Panc1 (cell line): ENCODE measurements around the gene UBXN2A. TPM values are rescaled to one million over a fixed set of nuclear protein-coding genes. Genes with fewer than 3 reads are reported as not detected.

Experiments
- ATAC-seq: fragments of 200-7000 bp; cut with Tn5 transposase; 2 replicates; pipeline ENCODE4 v1.9.1; 2020; ENCODE audit warnings: mild to moderate bottlenecking, moderate library complexity
- BruUV-seq: library from RNA; stranded (reverse); fragments of 400-500 nt; replicated peaks from 2 replicates; lab custom pipeline; 2021; lab: Mats Ljungman, UMichigan
- CTCF ChIA-PET: fragments of 300-600 bp; sonication (Branson Sonifier 250); formaldehyde crosslinking; loops from one replicate; lab custom pipeline; 2022; ENCODE audit warnings: antibody characterized with exemption; lab: Charles Lee
- POLR2A ChIA-PET: fragments of 300-600 bp; sonication (Branson Sonifier 250); formaldehyde crosslinking; loops from one replicate; lab custom pipeline; 2022; ENCODE audit warnings: antibody characterized with exemption; lab: Charles Lee
- DNase-seq: peaks from one replicate; pipeline ENCODE4 v3.0.0-alpha.2; 2010; ENCODE audit warnings: low read depth, low spot score
- H3K27ac ChIP-seq: 2 replicates; pipeline ENCODE4 v1.5.1; 2011; ENCODE audit warnings: mild to moderate bottlenecking, low read length, inconsistent platforms
- H3K27me3 ChIP-seq: fragments of 200-500 bp; sonication (Bioruptor generic); 2 replicates; pipeline ENCODE4 v1.6.0; 2014; ENCODE audit warnings: low read length, inconsistent platforms; ENCODE audit not compliant: control insufficient read depth, insufficient read depth
- H3K36me3 ChIP-seq: fragments of 200-500 bp; sonication (Bioruptor generic); 2 replicates; pipeline ENCODE4 v1.5.1; 2014; ENCODE audit warnings: inconsistent platforms, mild to moderate bottlenecking, low read length, moderate library complexity; ENCODE audit not compliant: control insufficient read depth, insufficient read depth
- H3K4me1 ChIP-seq: 2 replicates; pipeline ENCODE4 v1.5.1; 2011; ENCODE audit warnings: inconsistent platforms, mild to moderate bottlenecking, low read length, moderate library complexity; ENCODE audit not compliant: control insufficient read depth, insufficient read depth
- H3K4me3 ChIP-seq, 2 experiments: 2 replicates each; pipeline ENCODE4 v1.5.1; 2011 to 2012; ENCODE audit warnings: low read depth in 2 of 2, low read length in 2 of 2, mild to moderate bottlenecking in 2 of 2, inconsistent platforms in 1 of 2, moderate library complexity in 1 of 2
- H3K9me3 ChIP-seq: fragments of 200-500 bp; sonication (Bioruptor generic); 2 replicates; pipeline ENCODE4 v1.5.1; 2014; ENCODE audit warnings: low read depth, mild to moderate bottlenecking, inconsistent platforms, low read length, moderate library complexity; ENCODE audit not compliant: control insufficient read depth, insufficient read depth
- POLR2AphosphoS5 ChIP-seq: IDR thresholded peaks from 2 replicates; pipeline ENCODE4 v1.6.1; 2012; ENCODE audit warnings: mild to moderate bottlenecking, low read depth, low read length, moderate library complexity
- SIN3A ChIP-seq: IDR thresholded peaks from 2 replicates; pipeline ENCODE4 v1.6.1; 2012; ENCODE audit warnings: low read depth, mild to moderate bottlenecking, low read length, moderate library complexity, borderline replicate concordance; ENCODE audit not compliant: insufficient read depth
- TCF7L2 ChIP-seq: IDR thresholded peaks from 2 replicates; pipeline ENCODE4 v1.6.1; 2011; ENCODE audit warnings: mild to moderate bottlenecking, low read depth, low read length, inconsistent platforms
- in situ Hi-C: cut with HindIII; loops from 2 replicates; pipeline ENCODE4 v1.10.0; 2016; ENCODE audit warnings: low sequenced_read_pairs, low pct_unique_long_range_greater_than_20kb
- intact Hi-C: fragments of 100-400 bp; cut with micrococcal nuclease; formaldehyde crosslinking; loops from one replicate; pipeline ENCODE4 v1.10.0; 2022; ENCODE audit not compliant: unreplicated experiment
- total RNA-seq: library from RNA; stranded (reverse); gene quantifications from one replicate; pipeline ENCODE4 v1.2.1, GENCODE V29; 2021; ENCODE audit not compliant: unreplicated experiment
- TF ChIP-seq, protein P1 (sequence below), 2 experiments: IDR thresholded peaks; 2 replicates each; pipeline ENCODE4 v1.6.1; 2011 to 2012; ENCODE audit warnings: low read depth in 2 of 2, control low read depth in 1 of 2, low read length in 1 of 2, mild to moderate bottlenecking in 1 of 2, moderate library complexity in 1 of 2; ENCODE audit not compliant: insufficient read depth in 1 of 2
- TF ChIP-seq, protein P2 (sequence below): fragments of 450-650 bp; IDR thresholded peaks from 2 replicates; pipeline ENCODE4 v1.5.1; 2017; ENCODE audit warnings: mild to moderate bottlenecking

UBXN2A gene
- total RNA-seq, 1 experiment from 2014 or later, result 23.3 TPM

GRCh38 chr2:24007693-24008092 is 67.4 kb downstream of the UBXN2A start:
- DNase-seq (no peak), ATAC-seq (no peak)
- no peaks in the 10 kb centered on the region for H3K36me3 ChIP-seq
- POLR2A ChIA-PET, result interaction anchor here (0.6 kb wide), 1 partner anchor 22 kb away, joined by 3 read pairs; no protein-coding TSS in a partner anchor
- no TSS peak for BruUV-seq
- no peak overlapping the region for H3K27ac ChIP-seq
- no peak overlapping the region for H3K4me3 ChIP-seq
- H3K4me1 ChIP-seq, result peaks cover 4% of the 10 kb centered on the region; the same call in 1 of the 2 replicates
- TF ChIP-seq POLR2AphosphoS5, result no peak
- no peak for TF ChIP-seq TCF7L2
- TF ChIP-seq SIN3A, result no peak
- TF ChIP-seq, protein P1, sequence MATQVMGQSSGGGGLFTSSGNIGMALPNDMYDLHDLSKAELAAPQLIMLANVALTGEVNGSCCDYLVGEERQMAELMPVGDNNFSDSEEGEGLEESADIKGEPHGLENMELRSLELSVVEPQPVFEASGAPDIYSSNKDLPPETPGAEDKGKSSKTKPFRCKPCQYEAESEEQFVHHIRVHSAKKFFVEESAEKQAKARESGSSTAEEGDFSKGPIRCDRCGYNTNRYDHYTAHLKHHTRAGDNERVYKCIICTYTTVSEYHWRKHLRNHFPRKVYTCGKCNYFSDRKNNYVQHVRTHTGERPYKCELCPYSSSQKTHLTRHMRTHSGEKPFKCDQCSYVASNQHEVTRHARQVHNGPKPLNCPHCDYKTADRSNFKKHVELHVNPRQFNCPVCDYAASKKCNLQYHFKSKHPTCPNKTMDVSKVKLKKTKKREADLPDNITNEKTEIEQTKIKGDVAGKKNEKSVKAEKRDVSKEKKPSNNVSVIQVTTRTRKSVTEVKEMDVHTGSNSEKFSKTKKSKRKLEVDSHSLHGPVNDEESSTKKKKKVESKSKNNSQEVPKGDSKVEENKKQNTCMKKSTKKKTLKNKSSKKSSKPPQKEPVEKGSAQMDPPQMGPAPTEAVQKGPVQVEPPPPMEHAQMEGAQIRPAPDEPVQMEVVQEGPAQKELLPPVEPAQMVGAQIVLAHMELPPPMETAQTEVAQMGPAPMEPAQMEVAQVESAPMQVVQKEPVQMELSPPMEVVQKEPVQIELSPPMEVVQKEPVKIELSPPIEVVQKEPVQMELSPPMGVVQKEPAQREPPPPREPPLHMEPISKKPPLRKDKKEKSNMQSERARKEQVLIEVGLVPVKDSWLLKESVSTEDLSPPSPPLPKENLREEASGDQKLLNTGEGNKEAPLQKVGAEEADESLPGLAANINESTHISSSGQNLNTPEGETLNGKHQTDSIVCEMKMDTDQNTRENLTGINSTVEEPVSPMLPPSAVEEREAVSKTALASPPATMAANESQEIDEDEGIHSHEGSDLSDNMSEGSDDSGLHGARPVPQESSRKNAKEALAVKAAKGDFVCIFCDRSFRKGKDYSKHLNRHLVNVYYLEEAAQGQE (IDR thresholded peaks at IDR 0.05; ENCODE audit: insufficient read depth in 1 of 2, low read depth in 2 of 2, low read length in 1 of 2), result no peak
- TF ChIP-seq, protein P2, sequence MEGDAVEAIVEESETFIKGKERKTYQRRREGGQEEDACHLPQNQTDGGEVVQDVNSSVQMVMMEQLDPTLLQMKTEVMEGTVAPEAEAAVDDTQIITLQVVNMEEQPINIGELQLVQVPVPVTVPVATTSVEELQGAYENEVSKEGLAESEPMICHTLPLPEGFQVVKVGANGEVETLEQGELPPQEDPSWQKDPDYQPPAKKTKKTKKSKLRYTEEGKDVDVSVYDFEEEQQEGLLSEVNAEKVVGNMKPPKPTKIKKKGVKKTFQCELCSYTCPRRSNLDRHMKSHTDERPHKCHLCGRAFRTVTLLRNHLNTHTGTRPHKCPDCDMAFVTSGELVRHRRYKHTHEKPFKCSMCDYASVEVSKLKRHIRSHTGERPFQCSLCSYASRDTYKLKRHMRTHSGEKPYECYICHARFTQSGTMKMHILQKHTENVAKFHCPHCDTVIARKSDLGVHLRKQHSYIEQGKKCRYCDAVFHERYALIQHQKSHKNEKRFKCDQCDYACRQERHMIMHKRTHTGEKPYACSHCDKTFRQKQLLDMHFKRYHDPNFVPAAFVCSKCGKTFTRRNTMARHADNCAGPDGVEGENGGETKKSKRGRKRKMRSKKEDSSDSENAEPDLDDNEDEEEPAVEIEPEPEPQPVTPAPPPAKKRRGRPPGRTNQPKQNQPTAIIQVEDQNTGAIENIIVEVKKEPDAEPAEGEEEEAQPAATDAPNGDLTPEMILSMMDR, result no peak
- H3K27me3 ChIP-seq, result no peaks in the 10 kb centered on the region
- intact Hi-C loops, result no loop called here
- in situ Hi-C loops, result no loop called here
- no peaks in the 10 kb centered on the region for H3K9me3 ChIP-seq
- CTCF ChIA-PET, result no interaction called here

DNA sequence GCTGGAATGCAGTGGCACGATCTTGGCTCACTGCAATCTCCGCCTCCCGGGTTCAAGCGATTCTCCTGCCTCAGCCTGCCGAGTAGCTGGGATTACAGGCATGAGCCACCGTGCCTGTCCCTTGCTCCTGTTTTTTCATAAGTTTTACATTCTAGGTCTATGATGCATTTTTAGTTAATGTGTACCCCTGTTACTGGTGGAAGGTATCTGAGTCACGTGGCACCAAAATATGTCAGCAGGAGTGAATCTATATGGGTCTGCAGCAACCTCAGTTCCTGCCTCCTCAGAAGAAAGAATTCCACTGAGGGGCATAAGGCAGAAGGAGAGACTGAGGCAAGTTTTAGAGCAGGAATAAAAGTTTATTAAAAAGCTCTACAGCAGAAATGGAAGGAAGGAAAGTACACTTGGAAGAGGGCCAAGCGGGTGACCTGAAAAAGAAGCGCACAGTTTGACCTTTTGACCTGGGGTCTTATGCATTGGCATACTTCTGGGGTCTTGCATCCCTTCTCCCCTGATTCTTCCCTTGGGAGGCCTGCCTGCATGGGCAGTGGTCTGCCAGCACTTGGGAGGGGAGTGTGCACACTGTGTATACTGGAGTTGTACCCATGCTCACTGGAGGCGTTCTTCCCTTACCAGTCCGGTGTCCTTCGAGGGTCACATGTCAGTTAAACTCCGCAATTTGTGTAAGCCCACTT is 68.6 kb downstream of the UBXN2A start:
- TF ChIP-seq, protein P2, result no peak
- TF ChIP-seq POLR2AphosphoS5 (no peak), SIN3A (no peak), TCF7L2 (no peak)
- TF ChIP-seq, protein P1 (IDR thresholded peaks at IDR 0.05; ENCODE audit: insufficient read depth in 1 of 2, low read depth in 2 of 2, low read length in 1 of 2), result no peak
- in situ Hi-C loops (no loop called here), intact Hi-C loops (no loop called here)
- Histone ChIP-seq H3K4me3 (no peak overlapping the region), H3K36me3 (no peaks in the 10 kb centered on the region), H3K4me1 (peaks cover 9% of the 10 kb centered on the region; the same call in 1 of the 2 replicates), H3K27ac (no peak overlapping the region), H3K9me3 (no peaks in the 10 kb centered on the region), H3K27me3 (no peaks in the 10 kb centered on the region)
- POLR2A ChIA-PET, result interaction anchor here (0.6 kb wide), 2 partner anchors 21 to 390 kb away, joined by 3 to 4 read pairs; no protein-coding TSS in a partner anchor
- no peak for ATAC-seq
- no peak for DNase-seq
- no TSS peak for BruUV-seq
- CTCF ChIA-PET, result no interaction called here
